ENCODE results near the gene DYNC2I2.
A peak's percentile ranks its signal among the peaks of the same experiment; 100 is the strongest.
"Not testable (repeated sequence)": the region's sequence is repeated elsewhere in the genome, so short reads cannot be mapped to it uniquely, and the experiment has no call there.

DYNC2I2 gene

DNA sequence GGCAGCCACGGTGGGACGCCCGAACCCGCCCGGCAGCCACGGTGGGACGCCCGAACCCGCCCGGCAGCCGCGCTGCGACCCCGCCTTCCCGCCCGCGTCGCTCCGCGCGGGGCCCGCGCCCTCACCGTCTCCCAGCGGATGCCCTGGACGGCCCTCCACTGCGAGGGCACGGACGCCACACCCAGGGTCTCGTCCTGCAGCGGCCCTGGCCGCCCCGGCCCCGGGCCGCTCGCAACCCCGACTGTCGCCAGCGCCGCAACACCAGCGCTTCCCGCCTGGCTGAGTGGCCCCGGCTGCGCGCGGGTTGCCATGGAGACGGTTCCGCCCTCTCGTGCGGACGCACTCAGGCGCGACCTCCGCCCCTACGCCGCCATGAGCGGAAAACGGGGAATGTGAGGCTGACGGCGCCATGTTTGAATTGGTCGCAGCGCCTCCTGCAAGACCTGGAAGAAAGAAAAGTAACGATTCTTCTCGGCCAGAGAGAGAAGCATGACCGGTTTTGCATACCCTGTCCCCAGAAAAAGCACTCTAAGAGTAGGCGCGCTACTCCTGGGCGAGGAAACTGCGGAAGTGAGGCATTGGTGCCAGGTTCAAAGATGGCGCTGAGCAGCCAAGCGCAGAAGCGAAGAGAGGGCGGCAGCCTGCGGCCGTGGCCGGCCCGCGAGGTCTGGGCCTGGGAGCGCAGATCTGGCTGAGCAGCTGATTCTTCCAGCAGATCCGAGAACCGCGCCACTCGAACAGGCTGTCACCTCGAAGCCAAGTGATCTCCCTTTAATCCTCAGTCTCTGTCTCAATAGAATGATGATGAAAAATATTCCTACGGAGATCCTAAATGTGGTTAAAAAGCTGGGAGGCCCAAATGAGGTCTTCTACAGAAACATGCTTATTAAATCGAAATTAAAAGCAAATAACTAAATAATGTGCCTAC lies at the start of gene DYNC2I2:
DYNC2I2 (minus strand) TSS at position 432 of the 928 bp plus-strand sequence; CDS start at position 311, 121 bp downstream.
- peak; percentile 96 for DNase-seq (ENCODE audit: low read depth)

DNA sequence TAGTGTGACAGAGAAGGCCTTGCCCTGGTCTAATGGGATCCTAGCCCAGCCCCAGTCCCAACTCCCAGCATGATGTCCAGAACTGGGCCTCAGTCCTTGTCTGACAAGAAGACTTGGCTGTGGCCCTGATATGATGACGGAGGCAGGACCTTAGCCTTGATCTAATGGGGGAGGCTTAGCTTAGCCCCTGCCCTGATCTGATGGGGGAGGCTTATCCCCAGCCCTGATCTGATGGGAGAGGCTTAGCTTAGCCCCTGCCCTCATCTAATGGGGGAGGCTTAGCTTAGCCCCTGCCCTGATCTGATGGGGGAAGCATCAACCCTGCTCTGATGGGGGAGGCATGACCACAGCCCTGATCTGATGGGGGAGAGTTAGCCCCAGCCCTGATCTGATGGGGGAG lies 49.4 kb upstream of the DYNC2I2 start:
- no peak for DNase-seq (ENCODE audit: low read depth)

DNA sequence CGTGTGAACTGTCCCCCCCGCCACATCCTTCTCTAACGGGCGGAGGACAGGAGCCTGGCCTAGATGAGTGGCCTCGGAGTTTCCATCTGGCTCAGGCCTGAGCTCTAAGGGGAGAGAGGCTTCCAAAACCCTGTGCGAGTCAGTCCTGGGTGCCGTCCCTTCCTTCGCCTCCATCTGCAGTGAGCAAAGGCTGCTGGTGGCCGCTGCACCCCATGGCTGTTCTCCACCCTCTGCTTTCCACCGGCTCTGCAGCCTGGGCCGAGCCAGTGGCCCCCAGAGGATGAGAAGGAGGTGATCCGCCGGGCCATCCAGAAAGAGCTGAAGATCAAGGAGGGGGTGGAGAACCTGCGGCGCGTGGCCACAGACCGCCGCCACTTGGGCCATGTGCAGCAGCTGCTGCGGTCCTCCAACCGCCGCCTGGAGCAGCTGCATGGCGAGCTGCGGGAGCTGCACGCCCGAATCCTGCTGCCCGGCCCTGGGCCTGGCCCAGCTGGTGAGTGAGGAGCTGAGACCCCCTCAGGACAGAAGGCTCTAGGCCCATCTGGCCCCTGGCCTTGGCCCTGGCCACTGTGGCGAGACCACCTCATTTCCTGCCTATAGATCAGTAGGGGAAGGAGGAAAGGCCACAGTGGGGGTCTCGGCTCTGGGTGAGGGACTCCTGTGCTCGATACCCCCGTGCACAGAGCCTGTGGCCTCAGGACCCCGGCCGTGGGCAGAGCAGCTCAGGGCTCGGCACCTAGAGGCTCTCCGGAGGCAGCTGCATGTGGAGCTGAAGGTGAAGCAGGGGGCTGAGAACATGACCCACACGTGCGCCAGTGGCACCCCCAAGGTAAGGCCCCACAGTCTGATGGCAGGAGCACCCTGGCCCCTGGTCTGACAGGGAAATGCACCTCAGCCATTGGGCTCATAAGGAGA lies 48.7 kb upstream of the DYNC2I2 start:
- DNase-seq (ENCODE audit: low read depth), result no peak

DNA sequence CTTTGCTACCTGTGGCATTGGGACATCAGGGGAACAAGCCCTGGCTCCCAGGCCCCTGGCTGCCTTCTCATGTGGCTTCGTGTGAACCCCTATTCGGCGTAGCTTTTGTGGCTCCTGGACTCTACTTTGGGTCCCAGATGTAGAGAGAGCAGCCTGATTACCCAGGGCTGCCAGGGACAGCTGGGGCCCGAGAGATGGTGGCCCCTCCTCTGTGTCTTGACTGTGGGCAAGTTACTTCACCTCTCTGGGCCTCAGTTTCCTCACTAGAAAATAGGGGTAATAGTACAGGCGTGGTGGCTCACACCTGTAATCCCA lies 47.7 kb upstream of the DYNC2I2 start:
- no peak for DNase-seq (ENCODE audit: low read depth)

DNA sequence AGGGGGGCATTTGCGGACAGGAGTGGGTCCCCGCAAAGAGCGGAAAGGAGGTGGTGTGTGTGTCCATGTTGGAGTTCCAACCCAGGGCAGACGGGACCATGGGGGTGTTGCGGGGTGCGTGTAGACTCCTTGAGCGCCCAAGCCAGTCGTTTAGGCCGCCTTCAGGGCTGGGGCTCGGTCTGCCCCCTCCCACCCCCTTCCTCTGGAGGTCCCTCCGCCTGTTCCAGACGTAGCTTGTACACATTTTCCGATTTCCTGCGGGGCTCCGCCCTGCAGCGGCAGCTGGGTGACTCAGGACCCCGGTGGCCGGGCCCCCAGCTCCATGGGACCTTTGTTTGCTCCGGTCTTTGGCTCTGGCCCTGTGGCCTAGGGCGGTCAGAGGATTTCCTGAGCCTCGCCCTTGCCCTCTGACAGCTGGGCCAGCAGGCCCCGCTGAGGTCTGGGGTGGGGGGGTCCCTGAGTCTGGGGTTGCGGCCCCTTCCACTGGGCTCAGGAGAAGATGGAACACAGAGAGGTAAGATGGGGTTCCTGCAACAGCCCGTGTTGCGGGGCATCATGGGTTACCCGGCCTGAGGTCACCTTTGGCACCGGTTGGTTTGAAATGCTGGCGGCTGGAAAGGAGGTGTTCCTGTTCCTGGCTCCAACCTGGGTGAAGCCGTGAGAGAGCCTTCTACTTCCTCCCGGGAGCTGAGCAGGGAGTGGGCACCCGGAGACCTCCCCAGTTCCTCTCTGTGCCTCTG lies 47.1 kb upstream of the DYNC2I2 start:
- no peak for DNase-seq (ENCODE audit: low read depth)

DNA sequence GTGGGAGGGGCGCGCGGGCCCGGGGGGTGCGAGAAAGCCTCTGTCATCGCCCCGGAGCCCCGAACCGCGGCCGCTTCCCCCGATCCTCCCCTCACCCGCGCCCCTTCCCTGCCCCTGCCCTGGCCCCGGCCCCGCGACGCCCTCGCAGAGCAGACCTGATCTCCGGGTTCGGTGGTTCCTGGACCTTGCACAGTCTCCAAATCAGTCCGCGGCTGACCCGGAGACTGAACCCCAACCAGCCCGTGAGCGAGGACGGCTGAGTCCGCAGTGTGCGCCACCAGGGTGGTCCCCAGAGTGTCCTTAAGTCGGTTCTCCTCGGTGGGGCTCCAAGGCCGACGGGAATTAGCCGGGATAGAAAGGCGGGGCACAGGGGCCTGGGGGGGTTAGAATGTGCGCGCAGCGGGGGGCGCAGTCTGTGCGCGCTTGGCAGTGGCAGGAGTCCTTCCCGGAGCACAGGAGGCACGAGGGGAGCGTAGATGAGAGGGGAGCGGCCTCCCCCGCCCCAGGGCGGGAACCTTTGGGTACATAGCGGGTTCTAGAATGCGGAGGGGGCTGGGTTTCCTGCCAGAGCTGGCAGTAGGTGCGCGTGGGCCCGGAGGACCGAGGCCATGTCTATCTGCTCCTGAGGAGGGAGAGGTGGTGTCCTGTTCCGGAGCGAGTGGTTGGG lies 46.4 kb upstream of the DYNC2I2 start:
- peak; percentile 50 for DNase-seq (ENCODE audit: low read depth)

DNA sequence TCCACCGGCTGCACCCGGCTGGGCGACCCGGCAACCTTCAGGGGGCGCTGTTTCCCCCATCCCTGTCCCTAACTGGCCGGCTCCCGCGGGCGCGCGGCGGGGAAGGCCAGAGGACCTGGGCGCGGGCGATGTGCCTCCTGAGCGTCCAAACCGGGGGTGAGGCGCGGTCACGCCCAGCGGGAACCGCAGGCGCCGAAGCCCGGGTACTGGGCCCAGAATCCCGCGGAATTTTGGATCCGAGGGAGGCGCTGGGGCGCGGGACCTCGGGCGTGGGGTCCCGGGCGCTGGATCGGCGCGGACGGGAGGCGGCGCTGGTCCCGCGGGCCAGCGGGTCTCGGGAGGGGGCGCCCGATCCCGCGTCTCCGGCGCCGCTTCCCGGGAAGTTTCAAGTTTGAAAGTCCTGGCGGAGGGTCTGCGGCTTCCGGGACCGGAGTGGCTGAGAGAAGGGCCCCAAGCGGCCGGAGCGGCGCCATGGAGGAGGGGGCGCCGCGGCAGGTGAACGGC lies 45.9 kb upstream of the DYNC2I2 start, which contains the start of gene PKN3:
PKN3 (plus strand) TSS at position 59 of the 504 bp plus-strand sequence; CDS start at position 472, 413 bp downstream.
- peak; percentile 89 for DNase-seq (ENCODE audit: low read depth)

DNA sequence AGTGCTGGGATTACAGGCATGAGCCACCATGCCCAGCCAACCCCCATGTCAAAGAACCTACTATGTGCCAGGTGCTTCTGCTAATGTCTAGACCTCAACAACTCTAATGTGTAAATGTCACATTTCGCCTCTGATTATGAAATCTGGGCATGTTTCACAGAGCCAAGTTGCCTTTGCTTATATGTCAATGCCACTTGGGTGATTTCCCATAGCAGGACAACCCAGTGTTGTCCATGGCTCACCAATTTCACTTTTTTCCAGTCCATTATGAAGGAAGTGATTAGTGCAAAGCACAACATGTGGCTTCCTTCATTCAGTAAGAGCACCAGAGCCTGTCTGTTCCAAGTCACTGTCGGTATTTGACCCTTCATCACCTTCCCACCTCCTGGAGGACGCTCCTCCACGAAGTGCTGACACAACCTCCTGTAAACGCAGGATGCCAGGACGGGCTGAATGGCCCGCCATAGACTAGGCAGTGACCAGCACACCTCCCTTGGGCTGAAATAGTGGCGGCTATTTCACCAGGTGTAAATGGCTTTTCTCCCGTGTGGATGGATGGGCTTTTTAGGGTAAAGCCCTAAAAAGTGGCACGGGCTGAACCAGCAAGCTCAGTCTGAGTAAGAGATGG lies 44.7 kb upstream of the DYNC2I2 start:
- DNase-seq (ENCODE audit: low read depth), result no peak

DNA sequence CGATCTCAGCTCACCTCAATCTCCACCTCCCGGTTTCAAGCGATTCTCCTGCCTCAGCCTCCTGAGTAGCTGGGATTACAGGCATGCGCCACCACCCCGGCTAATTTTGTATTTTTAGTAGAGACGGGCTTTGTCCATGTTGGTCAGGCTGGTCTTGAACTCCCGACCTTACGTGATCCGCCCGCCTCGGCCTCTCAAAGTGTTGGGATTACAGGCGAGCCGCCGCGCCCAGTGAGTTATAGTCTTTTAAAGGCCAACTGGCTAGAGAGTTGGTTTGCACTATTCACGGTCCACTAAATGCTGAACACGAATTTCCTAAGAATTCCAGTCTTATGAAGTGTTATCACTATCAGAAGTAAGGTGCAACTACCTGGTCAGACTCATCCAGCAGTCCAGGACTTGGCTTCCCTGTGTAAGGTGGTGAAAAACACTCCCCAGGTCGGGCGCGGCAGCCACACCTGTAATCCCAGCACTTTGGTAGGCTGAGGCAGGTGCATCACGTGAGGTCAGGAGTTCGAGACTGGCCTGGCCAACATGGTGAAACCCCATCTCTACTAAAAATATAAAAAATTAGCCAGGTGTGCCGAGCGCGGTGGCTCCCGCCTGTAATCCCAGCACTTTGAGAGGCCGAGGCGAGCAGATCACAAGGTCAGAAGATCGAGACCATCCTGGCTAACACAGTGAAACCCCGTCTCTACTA lies 42.6 kb upstream of the DYNC2I2 start:
- DNase-seq (ENCODE audit: low read depth), result not testable (repeated sequence)

DNA sequence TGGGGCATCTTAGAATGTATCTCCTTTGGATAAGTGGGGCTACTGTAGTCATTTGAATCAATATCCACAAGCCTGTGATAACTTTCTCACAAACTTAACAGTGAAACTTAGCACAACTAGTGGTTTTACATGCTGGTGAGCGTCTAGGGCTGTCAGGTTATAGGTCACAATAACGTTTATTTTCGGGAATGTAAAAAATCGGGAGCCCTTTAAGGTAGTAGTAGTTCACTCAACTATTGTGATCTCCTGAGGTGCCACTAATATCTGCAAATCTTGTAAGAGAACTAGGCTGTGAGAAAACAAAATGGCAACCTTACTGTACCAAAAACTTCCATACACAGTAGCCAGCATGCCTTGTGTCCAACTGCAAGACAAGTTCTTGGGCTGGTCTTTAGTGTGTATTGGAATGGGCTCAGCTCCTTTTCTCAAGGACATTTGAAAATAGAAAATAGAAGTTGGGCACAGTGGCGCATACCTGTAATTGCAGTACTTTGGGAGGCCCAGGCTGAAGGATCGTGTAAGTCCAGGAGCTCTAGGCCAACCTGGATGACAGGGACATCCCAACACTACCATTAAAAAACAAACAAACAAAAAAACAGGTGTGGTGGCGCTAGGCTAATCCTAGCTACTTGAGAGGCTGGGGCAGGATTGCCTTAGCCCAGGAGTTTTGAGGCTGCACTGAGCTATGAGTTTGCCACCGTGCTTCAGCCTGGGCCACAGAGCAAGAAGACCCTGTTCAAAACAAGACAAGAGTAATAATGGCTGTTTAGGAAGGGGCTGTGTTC lies 40.5 kb upstream of the DYNC2I2 start:
- DNase-seq (ENCODE audit: low read depth), result no peak

DNA sequence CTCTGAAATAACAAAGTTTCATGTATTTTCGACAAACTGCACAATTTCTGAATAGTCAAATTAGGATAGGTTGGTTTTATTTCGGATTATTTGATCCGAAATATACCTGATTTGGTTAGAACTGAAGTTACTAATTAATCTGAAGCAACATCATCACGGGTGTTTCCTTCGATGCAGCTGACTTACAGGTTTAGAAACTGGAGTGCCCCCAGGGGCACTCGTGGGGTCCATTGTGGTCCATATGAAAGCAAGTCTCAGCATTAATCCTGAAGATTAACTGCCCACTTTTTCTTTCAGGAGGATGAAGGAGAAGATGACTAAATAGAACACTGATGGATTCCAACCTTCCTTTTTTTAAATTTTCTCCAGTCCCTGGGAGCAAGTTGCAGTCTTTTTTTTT lies 37.7 kb upstream of the DYNC2I2 start:
- no peak for DNase-seq (ENCODE audit: low read depth)

DNA sequence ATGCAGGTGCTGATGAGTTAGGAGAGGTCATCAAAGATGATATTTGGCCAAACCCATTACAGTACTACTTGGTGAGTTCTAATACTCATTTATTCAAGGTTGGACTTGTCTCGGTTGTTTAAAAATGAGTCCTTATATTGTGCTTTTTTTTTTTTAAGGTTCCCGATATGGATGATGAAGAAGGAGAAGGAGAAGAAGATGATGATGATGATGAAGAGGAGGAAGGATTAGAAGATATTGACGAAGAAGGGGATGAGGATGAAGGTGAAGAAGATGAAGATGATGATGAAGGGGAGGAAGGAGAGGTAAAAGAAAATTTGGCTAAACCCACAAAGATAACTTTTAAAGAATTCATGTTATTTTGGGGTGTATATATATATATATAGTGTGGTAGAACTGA lies 37.1 kb upstream of the DYNC2I2 start:
- not testable (repeated sequence) for DNase-seq (ENCODE audit: low read depth)

DNA sequence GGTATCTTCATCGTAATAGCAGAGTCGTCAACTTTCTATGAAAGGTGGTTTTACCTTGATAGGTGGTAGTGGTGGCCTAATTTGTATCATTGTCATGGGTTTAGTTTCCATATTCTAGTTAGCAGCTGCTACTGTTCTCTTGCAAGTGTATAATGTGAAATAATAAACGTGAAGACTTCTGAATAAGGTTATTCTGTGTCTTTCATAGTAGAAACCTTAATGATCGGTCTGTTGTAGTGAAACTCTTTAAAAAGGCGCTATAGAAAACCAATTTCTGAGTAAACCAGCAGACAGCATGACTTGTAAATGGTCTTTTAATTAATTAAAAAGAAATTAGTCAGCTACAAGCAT lies 34.0 kb upstream of the DYNC2I2 start:
- DNase-seq (ENCODE audit: low read depth), result no peak

DNA sequence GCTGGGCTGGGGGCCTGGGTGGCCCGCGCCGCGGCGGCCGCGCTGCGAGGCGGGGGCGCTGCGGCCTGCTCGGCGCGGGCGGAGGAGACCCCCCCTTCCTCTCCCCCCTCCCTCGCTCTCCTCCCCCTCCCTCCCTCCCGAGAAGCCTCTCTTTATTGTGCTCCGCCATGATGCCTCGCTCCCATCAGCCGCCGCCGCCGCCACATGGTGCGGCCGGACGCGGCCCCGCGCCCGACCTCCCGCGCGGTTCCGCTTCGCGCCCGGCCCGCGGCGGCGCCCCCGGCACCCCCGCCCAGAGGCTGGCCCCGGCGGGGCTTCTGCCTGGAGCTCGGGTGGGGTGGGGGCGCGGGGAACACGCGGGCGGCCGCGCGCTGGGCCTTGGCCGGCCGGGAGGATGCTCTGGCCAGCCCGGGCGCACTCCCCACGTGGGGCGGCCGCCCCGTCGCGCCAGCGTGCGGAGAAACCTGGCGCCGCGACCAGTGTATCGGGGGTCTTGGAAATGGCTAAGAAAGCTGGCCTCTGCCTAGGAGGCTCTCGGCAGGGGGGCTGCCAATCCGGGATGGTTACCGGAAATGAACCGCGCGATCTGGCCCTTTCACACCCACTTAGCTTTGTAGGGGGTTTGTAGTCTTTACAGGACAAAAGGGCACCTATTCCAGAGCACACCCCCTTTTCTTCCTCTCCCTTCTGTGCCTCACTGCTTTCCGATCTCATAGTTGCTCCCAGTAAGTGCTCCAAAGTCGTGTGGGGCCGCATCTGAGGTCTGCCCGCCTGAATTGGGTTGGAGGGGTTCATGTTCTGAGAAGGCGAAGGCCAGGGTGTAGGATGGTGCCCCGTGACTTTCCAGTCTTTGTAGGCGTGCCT lies 33.4 kb upstream of the DYNC2I2 start:
- peak; percentile 63 for DNase-seq (ENCODE audit: low read depth)

DNA sequence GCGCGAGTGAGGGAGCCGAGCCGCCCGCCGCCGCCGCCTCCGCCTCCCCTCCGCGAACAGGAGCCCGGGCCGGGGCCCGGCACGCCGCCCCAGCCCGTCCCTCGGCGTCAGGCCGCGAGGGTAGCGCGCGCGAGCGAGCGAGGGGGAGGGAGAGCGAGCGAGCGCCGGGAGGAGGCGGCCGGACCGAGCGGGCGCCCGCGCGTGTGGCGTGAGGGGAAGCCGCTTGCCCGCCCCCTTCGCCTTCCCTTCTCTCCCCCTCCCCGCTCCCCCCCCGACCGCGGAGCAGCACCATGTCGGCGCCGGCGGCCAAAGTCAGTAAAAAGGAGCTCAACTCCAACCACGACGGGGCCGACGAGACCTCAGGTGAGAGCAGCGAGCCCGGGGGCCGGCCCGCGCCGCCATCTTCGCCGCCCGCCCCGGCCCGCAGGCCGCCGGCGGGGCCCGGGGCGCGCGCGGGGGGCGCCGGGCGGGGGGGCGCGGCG lies 32.7 kb upstream of the DYNC2I2 start:
- no peak for DNase-seq (ENCODE audit: low read depth)

DNA sequence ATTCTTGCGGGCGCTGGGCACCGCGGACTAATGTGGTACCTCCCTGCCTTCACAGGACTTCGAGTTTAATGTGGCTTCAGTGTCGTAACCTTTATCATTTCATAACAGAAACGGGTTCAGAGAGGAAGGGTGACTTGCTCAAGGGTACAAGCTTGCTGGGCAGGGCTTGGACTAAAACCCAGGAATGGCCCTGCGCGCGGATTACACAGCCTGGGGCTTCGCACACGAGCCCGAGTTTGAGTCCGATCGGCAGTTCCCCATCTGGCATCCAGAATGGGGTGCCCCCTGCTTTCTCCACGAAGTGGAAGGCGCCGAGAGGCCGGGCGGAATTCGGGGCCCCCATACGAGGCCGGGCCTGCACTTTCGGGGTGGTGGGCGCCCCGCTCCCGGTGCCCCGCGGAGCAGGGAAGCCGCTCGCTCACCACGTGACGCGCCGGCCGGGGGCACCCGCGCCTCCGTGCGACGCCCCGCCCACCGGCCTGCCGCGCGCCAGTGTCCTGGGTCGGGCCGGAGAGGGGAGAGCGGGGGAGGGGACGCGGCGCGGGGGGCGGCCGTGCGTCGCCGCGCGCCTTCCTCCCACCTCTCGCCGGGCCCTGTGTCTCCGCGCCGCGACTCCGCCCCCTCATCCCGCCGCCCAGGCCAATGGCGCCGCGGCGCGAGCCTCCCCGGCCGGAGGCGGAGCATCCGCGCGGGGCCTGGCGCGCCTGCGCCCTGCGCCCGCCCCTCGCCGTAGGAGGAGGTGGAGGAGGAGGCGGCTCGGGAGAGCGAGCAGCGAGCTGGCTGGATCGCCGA lies 32.0 kb upstream of the DYNC2I2 start, which contains the start of gene SET:
SET (plus strand) TSS at position 722 of the 792 bp plus-strand sequence. CDS start 361 bp downstream, outside the sequence.
- peak; percentile 95 for DNase-seq (ENCODE audit: low read depth)

DNA sequence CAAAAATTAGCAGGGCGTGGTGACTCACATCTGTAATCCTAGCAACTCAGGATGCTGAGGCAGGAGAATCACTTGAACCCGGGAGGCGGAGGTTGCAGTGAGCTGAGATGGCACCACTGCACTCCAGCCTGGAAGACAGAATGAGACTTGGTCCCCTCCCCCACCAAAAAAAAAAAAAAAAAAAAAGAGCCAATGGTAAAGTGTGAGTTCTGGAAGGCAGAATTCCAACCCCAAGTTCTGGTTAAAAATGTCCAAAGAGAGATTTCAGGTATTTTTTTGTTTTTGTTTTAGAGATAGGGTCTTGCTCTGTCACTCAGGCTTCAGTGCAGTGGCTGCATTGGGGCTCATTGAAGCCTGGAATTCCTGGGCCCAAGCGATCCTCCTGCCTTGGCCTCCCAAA lies 30.8 kb upstream of the DYNC2I2 start:
- no peak for DNase-seq (ENCODE audit: low read depth)
